Retinal pigment epithelial cell (primary cell): Measurements from ENCODE around the gene HDX.
"Not testable (repeated sequence)": the region's sequence is repeated elsewhere in the genome, so short reads cannot be mapped to it uniquely, and the experiment has no call there.

Source experiments
- DNase-seq: peaks from one replicate; pipeline ENCODE4 v3.0.0-alpha.2; 2010; ENCODE audit warnings: low read depth
- H3K4me3 ChIP-seq: 2 replicates; pipeline ENCODE4 v1.5.1; 2011; ENCODE audit warnings: mild to moderate bottlenecking, low read length, control low read depth, moderate library complexity
- CTCF ChIP-seq: conservative IDR thresholded peaks from 2 replicates; pipeline ENCODE4 v1.5.1; 2011; ENCODE audit warnings: low read depth, low read length, control low read depth, inconsistent platforms

HDX gene

GRCh38 chrX:84501798-84502628 lies at the start of gene HDX:
Gene HDX (minus strand): TSS chrX:84502453. CDS start chrX:84475397, 27,056 bp downstream.
- peak; percentile 48 for DNase-seq
- no peak for TF ChIP-seq CTCF
- peak within 1 kb of the TSS; percentile 69 for H3K4me3 ChIP-seq

GRCh38 chrX:84541315-84541714 lies 39.1 kb upstream of the HDX start:
- not testable (repeated sequence) for DNase-seq, H3K4me3 ChIP-seq

GRCh38 chrX:84537627-84538026 lies 35.4 kb upstream of the HDX start:
- not testable (repeated sequence) for DNase-seq, H3K4me3 ChIP-seq

GRCh38 chrX:84488426-84488825 lies 13.8 kb downstream of the HDX start:
- no peak for TF ChIP-seq CTCF
- no peak overlapping the region for H3K4me3 ChIP-seq

GRCh38 chrX:84487365-84488353 lies 14.6 kb downstream of the HDX start:
- DNase-seq: no peak
- H3K4me3 ChIP-seq: no peak overlapping the region
- TF ChIP-seq CTCF: no peak

More at GRCh38 chrX:84488426-84488825, 13.8 kb downstream of the HDX start:
- no peak for DNase-seq

- no peak overlapping the region for H3K4me3 ChIP-seq
- TF ChIP-seq CTCF: no peak
Measured at GRCh38 chrX:84479086-84479485, 23.2 kb downstream of the HDX start.

GRCh38 chrX:84477114-84477513 lies 25.1 kb downstream of the HDX start:
- no peak overlapping the region for H3K4me3 ChIP-seq
- DNase-seq: no peak
- TF ChIP-seq CTCF: no peak

More at GRCh38 chrX:84479086-84479485, 23.2 kb downstream of the HDX start:
- DNase-seq: no peak
